Measurements from ENCODE around the gene PLXNA2. TPM values are rescaled to one million over a fixed set of nuclear protein-coding genes. Genes with fewer than 3 reads are reported as not detected.

Gene PLXNA2
- polyA plus RNA-seq, 3 donors: 14.8 to 21.2 (median 16.4) TPM

DNA sequence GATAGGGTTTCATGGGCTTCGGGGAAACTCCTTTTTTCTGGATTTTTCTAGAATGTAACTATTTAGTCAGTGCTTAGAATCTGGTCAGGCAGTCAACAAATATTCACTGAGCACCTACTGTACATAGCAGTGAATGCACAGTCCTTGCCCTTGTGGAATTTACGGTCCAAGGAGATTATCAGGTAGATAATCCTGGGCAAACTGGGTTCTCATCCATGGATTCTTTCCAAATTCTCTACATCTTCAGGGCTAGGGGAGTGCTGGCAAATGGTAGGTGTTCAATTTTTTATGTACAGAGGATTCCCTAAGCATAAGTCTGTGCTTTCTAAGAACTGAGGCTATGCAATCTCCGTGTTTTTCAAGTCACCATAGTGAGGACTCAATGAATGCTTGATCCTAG is 192.5 kb downstream of the PLXNA2 start:
- no peak for DNase-seq

DNA sequence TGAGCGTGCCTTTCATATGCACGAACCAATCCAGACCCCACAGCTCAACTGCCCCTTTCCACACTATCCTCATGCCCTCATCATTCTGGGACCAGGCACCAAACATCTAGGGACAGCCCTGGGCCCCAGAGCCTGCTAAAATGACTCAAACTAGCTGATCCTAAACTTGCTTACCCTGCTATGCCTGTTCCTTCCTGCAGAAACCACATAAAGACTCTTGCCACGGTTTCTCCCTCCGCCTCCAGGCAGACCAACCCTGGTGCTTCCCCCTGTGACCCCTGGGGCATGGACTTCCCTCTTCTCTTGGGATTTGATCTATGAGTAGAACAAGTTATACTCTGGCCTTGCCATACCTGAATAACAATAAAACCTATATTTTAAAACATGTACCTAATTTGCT is 195.3 kb downstream of the PLXNA2 start:
- no peak for DNase-seq

DNA sequence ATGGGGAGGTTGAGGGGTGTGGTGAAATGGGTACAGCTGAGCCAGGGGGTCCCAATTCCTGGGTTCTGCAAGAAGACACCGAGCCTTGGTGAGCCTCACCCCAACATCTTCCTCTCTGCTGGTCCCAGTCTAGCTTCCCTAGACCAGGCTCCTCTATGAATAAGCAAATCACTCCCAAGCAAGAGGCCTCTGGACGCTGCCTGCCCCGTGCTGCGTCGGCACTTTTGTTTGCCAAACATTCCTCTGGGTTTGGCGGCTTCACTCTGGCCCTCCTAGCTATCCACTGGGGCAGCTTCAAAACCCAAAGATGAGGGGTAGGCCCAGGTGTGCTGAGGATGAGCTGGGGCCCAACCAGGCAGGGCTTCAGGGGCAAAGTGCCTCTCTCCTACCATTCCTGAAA is 196.2 kb downstream of the PLXNA2 start:
- no peak for DNase-seq

DNA sequence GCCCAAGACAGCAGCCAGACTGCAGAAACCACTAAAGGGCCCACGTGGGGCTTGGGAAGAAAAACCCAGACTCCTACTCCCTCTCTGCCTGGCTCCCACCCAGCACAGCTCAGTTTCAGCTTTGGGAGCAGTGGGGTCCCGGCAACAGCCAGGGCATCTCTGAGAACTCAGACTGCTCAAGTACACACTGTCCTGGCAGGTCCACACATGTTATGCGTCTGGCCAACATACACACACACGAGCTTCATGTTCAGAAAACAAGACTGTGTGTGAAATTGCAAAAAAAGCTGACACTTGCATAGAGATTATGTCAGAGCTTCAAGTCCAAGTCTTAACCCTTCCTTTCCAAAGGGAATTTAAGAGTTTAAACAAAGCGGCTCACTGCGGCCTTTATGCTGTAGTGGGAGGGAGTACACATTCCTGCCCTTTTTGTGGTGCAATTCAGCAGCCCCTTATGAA is 196.7 kb downstream of the PLXNA2 start:
- peak; percentile 74 for DNase-seq

DNA sequence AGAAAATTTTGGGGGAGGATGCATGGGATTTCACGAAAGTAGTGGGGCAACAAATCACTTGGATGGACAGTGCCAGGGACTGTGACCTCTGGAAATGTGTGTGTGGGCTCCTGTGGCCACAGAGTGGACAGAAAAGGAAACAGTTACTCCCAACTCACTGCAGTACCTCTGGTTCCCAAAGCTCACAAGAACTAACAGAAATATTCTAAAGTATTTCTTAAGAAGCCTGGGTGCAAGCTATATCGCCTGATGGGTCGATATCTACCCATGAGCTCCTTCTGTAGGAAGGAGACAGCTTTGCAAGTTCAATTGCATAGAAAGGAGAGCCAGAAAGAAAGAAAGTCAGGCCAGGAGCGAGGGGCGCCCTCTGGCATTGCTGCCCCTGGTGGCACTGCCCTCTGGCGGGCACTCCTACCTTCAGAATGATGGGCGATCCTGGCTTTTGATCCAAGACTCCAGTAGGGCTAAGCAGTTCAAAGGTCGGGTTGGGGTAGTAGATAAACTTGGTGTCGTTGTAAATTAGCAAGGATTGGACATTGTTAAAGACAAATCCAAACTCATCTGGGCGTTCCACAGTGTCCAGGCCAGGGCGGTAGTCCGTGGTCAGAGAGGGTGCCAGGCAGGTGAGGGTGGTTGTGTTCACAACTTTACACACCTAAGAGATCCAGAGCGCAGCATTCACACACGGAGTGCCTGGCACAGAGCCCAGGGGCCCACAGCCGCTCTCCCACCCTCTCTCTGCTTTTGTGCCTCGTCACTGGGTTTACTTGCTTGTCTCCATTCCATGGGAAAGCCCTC is 198.5 kb downstream of the PLXNA2 start:
- no peak for DNase-seq

DNA sequence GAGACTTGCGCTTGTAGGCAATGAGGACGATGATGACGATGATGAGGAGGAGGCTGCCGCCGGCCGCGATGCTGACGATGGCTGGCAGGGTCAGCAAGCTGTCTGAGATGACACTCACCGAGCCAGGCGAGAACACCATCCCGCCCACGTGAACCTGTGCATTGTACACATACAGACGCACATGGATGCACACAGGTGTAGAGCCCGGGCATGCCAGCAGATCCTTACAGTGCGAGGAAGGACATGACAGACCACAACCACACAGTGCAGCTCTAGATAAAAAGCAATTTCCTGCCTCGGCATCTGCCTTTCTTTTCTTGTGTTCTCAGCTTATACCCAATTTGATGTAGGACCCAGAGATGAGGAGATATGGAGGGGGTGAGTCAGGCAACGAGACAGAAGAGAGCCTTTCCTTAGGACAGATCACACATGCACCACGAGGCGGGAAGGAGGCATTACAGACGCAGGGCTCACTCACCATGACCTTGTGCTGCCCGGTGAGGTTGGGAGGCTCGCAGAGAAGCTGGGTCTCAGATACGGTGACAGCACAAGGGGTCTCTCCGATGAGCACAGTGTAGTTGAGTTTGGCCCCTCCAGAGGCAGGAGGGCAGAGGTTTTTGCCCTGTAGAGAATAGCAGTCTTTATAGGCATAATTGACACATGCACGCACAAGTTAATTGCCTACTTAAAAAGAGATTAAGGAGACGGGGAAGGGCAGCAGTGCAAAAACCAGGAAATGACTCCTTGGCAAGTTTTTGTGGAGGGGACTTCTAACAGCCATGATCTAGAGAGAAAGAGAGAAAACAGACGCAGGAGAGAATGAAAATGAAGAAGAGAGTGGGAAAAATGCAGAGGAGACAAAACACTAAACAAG is 199.4 kb downstream of the PLXNA2 start:
- DNase-seq: no peak

DNA sequence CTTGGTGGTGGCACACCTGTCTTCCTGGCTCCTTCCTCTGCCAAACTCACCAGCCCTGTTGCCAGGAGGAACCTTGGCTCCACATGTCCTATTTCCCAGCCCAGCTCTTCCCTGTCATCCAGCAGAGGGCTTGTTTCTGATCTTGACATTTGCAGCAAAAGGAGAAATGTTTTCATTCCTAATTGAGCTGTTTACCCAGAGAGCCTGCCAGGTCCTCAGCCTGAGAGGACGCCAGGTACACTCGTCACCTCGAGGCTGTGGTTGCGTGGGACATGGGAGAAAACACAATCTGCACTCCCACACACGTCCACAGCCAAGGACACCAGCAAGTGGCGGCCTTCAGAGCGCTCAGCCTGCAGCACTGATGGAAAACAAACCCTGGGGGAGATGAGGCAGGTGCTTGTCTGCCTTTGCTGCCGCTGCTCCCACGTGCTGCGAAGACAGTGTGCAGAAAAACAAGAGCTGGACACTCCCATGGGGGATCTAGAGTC is 200.4 kb downstream of the PLXNA2 start:
- DNase-seq: no peak

DNA sequence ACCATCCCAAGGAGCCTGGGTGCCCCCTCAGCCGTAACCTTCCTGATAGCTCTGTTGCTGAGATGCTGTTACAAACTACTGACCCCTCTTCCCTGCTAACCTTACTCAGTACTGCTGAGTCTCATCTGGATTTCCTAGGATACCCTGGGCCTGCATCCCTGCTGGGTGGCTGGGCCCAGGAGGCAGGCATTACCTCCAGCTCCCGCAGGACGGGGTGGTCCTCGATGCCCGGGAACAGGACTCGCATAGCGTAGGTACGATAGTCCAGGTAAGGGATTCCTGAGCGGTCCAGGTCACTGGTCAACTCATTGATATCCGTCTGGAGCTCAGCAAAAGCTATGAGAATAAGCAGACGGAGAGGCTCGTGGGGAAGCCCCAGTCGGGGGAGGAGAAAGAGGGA is 201.3 kb downstream of the PLXNA2 start:
- no peak for DNase-seq

DNA sequence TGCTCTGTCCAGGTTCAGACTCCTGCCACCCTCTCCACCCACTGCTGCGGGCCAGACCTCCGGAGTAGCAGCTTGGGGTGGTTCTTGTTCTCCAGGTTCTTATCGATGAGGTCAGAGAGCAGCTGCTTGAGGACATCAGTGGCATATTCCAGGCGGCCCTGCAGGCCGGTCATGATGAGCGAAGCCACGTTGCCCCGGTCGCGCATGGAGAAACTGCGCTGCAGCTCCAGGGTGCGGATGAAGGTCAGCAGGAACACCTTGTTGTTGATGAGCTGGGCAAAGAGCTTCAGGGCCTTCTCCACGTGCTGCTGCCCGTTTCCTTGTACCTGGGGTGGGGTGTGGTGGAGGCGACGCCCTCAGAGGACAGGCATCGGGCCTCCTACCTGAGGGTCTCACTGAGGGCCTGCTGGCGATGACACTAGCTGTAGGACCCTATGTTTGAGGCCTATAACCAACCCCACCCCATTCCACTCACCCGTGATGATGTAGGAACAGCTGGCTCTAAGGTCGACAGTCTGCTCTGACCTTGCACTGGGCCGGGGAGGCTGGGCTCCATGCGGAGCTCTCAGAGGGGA is 202.1 kb downstream of the PLXNA2 start:
- DNase-seq: no peak

DNA sequence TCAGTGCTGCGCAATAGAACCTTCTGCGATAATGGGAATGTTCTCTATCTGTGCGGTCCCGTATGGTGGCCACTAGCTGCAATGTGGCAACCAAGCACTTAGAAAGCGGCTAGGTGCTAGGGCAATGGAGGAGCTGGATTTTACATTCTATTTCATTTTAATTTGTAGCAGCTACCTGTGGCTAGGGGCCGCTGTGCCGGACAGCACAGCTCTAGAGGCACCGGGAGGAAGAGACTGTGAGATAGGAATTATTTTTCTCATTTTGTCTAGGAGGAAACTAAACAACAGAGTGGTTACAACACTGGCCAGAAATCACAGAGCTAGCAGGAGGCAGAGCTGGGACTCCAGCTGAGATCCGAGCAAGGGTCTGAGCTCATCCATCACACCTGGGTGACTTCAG is 202.7 kb downstream of the PLXNA2 start:
- DNase-seq: no peak

DNA sequence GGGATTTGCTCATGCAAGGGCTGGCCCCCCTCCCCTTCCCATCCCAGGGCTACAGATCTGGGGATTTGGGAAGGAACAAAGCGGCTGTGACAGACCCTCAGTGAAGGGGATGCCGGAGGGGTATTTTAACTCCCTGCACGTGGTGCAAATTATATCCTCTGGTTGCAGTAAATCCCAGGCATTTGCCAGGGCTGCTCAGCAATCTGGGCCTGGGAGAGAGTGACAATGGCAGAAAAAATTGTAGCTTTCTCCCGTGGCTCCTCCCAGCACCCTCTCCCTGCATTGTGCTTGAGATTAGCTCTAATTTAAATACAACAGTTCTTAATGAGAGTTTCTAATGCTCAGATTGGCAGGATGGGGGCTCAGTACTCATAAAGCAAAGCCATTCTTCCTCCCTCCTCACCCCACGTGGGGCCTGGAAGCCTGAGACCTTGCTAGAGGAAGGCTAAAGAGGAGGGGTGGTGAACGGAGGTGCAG is 203.3 kb downstream of the PLXNA2 start:
- DNase-seq: no peak

DNA sequence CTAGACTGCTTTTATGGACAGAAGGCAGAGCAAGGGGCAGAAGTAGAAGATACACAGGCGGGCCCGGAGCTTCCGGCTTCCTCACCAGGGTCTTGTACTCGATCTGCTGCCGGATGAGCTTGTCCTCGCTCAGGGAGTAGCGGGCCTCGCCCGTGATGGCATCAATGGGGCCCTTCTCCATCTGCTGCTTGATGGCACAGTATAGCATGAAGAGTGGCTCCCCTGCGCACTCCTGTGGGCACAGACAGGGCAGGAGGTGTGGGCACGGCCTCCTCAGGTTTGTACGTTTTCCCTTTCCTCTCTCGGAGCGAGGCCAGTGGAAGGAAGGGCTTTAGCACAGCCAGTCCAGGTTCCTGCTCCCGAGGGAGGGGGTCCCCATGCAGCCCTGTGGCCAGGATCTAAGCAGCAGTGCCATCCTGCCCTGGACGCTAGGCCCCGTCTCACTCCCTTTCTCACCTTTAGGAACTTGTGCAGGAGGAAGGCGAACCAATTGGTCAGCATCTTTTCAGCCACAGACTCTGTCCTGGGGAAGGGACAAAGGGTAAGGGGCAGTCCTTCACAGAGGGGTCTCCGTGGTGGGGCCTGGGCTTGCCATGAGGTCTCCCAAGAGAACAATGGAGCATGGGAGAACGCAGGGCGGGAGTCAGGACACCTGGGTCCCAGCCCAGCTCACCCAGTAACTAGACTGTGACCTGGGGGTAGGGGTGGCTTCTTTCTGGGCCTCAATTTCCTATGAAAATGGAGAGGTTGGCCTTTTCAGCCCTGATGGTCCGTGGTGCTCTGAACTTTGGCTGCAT is 204.4 kb downstream of the PLXNA2 start:
- DNase-seq: no peak

DNA sequence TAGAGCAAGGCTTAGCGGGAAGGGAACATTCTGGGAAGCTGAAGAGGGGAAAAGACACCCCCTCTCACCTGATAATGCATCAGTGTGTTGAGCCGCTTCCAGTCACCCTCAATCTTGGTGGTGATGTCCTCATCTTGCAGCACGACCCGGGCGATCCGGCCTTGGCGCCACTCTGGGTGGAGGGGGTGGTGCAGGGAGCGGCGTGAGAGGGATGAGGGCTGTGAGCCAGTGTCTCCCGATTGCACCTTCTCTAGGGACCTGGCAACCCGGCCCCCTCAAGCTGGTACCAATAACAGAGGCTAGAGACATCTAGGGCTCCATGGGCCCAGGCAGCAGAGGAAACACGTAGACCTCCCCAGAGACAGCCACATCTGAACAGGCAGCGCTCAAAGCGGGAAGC is 205.9 kb downstream of the PLXNA2 start:
- no peak for DNase-seq

DNA sequence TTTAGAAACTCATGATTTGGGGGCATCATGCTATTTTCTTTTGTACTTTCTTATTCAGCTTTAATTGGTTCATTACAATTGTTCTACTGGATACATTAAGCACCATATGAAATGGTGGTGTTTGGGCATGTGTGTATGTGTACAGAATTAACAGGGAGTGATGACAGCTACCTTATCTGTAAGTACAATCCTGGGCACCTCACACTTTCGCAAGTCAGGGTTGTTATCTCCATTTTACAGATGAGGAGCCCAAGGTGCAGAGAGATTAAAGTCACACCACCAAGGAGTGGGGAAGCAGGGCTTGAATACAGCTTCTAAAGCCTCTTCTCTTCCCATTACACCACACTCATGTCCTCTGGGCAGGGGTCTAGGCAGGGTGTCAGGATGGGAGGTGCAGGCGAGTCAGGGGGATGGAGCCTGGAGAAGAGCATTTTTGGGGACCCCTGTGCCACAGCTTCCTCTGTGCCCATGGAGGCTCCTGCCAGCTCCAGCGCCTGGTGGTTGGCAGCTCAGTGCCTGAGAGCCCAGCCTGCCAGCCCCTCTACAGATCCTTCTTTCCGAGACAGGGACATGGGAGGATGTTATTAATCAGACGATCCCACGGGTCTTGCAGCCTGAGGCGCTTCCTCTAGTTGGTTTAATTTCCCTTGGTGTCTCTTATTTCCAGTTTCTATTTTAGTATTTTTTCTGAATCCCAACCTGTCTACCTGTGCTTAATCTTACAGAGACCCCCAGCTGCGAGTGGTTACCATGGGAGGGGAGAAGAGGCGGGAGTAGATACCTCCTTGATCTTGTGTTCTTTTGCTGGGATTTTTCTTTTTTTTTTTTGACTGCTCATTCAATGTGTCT is 207.0 kb downstream of the PLXNA2 start:
- no peak for DNase-seq

DNA sequence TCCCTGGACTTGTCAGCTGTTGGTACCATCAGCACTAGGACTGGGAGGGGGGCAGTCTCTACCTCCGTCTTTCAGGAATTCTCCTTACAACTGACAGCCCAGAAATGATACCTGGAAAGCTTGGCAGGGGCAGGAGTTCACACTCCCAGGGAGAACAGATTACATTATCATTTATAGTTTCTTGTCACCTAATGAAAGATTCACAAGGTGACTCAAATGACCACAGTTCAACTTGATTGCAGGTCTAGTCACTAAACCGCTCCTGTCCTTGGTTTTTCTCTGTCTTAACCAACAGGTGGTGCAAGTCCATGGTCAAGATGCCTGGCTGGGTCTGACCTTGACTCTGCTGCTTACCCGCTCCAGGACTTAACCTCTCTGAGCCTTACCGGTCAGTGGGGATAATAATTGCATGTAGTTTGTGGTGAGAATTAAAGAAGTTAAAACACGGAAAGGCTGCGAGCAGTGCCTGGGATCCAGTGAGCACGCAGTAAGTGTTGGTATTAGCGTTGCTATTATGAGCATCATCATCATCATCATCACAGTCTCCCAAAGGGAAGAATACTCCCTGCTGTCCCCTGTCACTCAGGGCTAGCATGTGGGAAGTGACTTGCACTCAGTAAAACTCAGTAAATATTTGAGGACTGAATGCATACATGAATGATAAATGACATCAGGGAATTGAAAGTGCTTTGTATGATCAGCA is 207.9 kb downstream of the PLXNA2 start:
- no peak for DNase-seq

DNA sequence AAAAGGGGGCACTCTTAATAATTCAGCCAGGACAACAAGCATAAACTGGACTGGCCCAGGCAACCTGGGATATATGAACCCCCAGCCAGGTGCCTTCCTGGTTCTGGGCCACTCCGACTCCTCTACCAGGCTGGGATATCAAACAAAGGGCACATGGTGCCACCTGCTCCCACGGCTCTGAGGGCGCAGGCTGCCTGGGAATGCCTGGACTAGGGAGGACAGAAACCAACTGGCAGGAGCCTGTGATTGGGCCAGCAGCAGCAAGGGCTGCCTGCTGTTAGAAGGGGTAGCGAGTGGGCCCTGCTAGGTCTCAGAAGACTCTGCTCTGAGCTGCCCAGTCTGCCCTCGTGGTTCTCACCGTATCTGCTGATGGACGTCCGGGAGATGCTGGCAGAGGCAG is 210.0 kb downstream of the PLXNA2 start:
- no peak for DNase-seq

DNA sequence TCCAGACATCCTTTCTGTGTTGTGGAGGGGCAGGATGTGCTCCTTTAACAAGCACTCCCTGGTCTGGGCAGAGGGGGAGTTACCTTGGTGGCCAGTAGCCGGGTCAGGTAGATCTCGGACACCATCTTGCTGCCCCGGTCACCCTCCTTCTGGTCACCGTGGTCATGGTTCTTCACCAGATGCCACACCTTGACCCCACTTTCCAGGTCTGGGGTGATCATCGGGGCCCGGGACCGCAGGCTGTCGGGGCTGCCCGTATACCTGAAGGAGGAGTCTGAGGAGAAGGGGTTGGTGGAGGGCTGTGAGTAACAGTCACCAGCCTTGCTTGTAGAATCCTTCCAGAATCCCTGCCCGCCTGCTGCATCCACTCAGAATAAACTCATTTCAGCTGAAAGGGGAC is 210.9 kb downstream of the PLXNA2 start:
- no peak for DNase-seq

DNA sequence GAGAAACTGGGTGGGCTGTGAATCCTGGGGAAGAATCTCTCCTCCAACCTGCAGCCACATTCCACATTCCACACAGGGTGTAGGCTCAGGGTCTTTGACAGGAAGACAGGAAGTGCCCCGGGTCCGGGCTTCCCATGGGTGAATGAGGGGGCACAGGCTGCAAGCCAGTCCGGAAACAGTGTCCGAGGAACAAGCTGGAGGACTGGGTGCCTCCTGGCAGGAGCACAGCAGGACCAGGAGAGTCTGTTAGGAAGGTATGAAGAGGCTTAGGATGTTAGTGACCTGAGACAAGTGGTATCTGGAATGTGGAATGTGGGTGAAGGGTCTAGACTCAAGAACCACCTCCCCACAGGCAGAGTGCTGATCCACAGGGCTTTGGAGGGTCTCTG is 212.3 kb downstream of the PLXNA2 start:
- DNase-seq: no peak

DNA sequence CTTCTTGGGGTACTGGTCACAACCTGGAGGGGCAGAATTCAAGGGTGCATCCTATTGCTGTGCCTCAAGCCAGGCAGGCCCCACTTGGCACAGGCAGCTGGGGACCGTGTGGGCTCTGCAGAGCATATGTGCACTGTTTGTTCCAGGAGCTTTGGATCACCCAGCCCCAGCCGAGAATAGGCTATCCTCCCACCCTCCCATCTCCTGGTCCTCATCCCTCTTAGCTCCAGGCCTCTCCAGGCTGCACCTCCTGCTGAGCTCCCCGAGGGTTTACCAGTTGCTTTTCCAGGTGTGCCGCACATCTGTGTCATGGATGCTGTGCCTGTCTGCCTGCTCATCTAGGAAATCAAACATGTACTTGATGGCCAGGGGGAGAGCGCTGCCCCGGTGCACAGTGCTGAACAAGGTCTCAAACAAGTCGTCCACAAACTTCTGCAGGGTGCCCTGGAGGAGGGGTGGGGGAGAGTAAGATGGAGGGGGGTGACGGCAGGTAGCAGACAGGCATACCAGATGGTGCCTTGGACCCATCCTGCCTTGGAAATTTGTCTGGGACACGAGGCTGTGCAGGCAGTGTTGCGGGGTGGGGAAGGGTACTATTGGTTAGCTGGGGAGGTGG is 212.8 kb downstream of the PLXNA2 start:
- no peak for DNase-seq
